D721Med (cell line): Measurements from ENCODE around the gene USP22.

Source experiments
- DNase-seq: peaks from one replicate; pipeline ENCODE4 v3.0.0; 2011; ENCODE audit warnings: low spot score; ENCODE audit not compliant: insufficient read length
- FAIRE-seq: peaks from 2 replicates; lab custom pipeline; 2011; peaks lifted over from hg19 to GRCh38; lab: Jason Lieb, UNC
- CTCF ChIP-seq: IDR thresholded peaks from 2 replicates; pipeline ENCODE4 v1.5.1; 2012; ENCODE audit warnings: mild to moderate bottlenecking, control low read depth; ENCODE audit not compliant: insufficient read depth; ENCODE audit errors: missing control alignments

Gene USP22

GRCh38 chr17:21044971-21045370 is 2.2 kb upstream of the USP22 start:
- no peak for TF ChIP-seq CTCF
- DNase-seq (no peak), FAIRE-seq (no peak)

GRCh38 chr17:21043296-21044232 is 753 bp upstream of the USP22 start:
- TF ChIP-seq CTCF, result peak; percentile 36
- FAIRE-seq, result no peak
- no peak for DNase-seq

- FAIRE-seq (no peak), DNase-seq (peak; percentile 49)
- TF ChIP-seq CTCF, result no peak
Measured at GRCh38 chr17:21041741-21042457, 912 bp downstream of the USP22 start.

- TF ChIP-seq CTCF, result peak; percentile 41
- DNase-seq (no peak), FAIRE-seq (no peak)
Measured at GRCh38 chr17:21039839-21040575, 2.8 kb downstream of the USP22 start.

GRCh38 chr17:21037117-21037803 is 5.6 kb downstream of the USP22 start:
- DNase-seq, result no peak
- TF ChIP-seq CTCF, result no peak
- no peak for FAIRE-seq

- no peak for FAIRE-seq
- TF ChIP-seq CTCF, result no peak
- no peak for DNase-seq
Measured at GRCh38 chr17:21036361-21036881, 6.4 kb downstream of the USP22 start.
